OCI-LY3 (cell line): ENCODE measurements around the gene STIM1.

Source experiments
- CTCF ChIP-seq: fragments of 200-600, 300-600 bp; sonication (generic); IDR thresholded peaks from 2 replicates; pipeline ENCODE4 v1.5.1; 2014; ENCODE audit warnings: antibody characterized with exemption, low read length, low read depth
- EZH2phosphoT487 ChIP-seq: fragments of 200-600 bp; shearing (Covaris generic); IDR thresholded peaks from 2 replicates; pipeline ENCODE4 v1.6.1; 2018; ENCODE audit warnings: antibody characterized with exemption, mixed run types, low read depth

GRCh38 chr11:3826721-3827120 lies 28.7 kb upstream of the STIM1 start:
- TF ChIP-seq CTCF = no peak
- TF ChIP-seq EZH2phosphoT487 = no peak
